ENCODE measurements around the gene CKMT2.

The CKMT2 gene

DNA sequence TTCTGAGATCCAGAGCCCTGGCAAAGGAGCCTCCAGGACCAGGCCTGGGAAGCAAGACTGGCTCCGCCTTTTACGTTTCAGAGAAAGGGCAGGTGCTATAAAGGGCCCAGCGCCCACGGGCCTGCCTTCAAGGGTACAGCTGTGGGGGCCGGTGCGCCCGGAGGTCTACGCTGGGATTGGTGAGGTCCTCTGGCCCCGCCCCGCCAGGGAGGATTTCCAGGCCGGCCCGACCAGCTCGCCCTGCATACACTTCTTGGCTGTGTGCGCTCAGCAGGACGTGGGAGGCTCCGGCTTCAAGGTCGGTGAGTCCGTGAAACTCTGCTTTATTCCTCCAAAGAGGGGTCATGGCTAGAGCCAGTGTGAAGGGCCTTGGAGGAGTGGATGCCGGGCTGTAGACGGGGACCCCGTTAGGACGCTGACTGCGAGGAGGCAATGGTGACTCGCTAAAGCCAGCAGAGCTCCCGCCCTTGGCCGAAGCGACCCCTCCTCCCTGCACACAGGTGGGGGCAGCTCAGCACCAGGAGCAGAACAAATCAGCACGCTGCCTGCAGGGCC is at the start of gene CKMT2:
CKMT2 (plus strand) TSS at position 243 of the 555 bp plus-strand sequence. CDS start 17,811 bp downstream, outside the sequence.
- peak in 9 of 14 donors; percentile 18 to 72 (median 50) for DNase-seq

DNA sequence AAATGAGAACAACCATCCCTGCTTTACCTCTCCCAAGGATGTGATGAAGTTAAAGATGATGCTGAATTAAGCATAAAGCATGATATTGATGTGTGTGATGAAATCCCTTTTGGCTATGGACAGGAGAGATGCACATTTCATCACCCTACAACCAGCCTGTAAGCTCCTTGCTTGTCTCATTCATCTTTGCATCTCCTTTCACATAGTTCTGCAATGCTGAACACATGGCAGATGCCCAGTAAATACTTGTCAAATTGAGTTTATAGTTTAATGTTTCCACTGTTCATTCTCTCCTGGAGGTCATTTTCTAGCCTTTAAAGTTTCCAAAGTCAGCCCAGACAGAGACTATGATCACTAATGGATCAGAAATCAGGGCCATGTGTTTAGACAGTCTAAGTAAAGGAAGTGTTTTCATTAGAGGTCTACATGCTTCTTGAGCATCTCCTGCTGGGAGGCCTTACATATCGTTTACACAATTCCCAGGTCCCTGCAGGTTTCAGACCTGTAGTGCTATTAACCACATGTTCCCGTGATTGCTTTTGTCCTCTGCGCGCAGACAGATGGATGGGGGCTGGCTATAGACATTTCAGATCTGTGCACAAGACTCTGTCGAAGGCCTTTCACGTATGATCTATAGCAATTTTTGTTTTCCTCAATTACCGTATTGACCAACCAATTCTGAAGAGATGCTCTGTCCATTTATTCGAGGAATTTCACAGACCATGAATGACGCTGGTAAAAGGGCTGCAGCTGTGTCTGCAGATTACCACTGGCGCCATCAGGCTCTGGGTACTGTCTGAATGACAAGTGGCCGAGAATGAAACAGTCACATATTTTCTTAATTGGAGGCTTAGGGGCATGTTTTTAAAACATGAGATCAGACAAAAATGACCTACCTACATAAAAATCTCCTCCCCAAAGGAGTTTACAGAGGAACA is 49.0 kb upstream of the CKMT2 start:
- DNase-seq = no peak

DNA sequence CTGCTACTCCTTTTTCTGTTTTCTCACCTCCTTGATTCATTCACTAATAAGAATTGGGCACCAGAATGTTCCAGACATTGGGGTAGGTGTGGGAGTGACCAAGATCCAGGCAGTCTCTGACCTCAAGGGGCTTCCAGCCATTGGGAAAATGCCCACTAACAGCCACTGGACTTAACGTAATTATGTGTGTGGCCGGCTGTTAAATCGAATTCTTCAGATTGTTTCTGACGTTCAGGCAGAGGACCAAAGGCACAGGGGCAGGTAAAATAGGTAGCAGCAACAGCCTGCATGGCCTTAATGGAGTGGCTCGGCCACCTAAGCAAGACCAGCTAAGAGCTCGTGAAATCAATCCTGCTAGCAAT is 48.4 kb upstream of the CKMT2 start:
- DNase-seq = no peak

DNA sequence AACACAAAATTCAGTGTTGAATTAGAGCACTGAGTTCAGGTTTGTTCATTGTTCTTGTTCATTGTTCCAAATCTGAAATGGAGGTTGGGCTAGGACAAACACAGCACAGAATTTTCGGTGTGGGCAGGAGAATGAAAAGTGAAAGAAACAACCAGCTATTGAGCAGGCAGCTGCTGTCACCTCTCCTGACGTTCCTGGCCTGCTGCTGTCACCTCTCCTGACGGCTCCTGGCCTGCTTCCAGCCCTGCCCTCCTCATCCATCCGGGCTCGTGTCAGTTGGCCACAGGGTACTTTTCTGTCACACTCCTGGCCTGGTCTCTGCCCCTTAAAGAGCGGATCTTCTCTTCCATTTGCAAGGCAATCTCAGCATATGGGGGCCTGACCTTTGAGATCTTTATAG is 45.2 kb upstream of the CKMT2 start:
- DNase-seq = no peak

DNA sequence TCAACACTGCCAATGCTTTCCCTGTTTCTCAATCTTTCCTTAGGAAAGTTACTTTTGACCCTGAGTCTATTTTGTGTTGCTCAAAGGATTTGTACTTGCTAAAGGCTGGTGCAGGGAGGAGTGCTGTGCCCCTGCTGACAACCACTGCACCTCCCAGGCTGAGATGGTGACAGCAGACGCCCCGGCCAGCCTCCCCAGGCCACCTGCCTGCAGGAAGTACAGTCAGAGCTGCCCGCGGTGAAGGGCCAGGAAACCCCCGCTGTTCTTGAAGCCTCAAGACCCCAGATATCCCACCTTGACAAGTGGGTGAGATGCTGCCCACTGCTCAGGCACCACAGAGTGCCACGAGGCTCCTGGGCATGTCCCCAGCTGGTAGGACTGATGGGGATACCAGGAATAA is 44.2 kb upstream of the CKMT2 start:
- no peak for DNase-seq

DNA sequence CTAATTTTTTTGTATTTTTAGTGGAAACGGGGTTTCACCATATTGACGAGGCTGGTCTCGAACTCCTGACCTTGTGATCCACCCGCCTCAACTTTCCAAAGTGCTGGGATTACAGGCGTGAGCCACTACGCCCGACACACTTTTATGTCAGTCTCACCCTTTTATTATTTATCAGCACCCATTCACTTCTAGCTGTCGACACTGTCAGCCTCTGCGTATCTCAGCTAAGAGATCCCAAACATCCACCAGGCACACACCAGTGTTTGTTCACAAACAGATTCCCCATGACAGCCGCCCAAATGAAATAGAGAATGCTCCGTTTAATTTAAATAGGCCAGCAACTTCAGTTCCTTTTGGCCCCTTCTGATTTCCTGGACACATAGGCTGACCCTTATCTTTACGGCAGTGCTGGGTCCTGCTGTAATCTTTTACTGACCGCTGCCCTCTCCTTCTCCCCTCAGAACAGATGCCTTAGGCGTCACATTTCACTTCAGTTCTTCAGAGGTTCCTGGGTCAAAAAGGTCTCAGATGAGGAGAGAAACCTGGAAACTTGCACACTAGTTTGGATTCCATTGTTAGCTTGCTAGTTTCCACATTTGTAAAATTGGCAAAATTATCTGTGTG is 43.1 kb upstream of the CKMT2 start:
- DNase-seq = no peak

DNA sequence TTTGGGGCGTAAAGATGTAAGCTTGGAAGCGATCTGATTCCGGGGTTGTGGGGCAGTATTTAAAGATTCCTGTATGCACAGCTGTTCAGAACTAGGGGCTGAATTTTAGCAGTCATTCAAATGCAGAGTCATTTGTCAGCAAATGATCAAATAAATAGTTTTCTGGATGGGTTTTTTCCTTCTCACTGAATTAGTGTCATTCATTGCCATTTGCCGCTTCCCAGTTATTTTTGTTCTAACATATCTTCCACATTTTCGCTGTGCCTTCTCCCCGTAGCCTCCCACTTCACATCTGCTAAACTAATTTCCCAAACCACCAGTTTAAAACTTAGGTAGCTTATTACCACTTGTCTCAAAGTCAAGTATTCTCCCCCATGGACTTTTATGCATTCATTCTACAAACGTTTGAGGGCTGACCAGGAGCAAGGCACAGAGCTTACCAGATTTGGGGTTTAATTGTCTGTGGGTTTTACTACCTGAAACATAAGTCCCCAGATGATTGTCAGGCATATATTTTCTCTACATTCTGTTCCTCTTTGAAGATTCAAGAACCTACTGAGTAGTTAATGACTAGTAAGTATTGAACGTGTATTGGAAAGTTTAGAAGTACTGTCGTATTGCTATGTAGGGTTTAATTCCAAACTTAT is 41.3 kb upstream of the CKMT2 start:
- no peak for DNase-seq

DNA sequence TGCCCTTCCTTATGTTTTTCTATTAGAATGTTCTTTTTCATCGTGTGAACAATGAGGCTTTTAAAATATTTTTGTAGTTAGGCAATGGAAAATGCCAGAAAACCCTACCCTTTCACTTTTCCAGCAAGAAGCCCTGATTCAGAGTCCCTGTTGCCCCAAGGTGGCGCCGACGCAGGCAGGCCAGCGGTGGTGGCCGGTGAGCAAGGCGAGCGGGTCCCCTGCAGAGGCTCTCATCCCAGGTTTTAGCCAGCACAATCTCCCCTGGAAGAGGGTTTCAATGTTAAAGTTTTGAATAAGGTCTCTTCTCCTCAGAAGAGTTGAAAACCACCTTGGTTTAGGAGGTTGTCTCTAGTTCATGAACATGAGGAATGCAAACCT is 40.8 kb upstream of the CKMT2 start:
- no peak for DNase-seq

DNA sequence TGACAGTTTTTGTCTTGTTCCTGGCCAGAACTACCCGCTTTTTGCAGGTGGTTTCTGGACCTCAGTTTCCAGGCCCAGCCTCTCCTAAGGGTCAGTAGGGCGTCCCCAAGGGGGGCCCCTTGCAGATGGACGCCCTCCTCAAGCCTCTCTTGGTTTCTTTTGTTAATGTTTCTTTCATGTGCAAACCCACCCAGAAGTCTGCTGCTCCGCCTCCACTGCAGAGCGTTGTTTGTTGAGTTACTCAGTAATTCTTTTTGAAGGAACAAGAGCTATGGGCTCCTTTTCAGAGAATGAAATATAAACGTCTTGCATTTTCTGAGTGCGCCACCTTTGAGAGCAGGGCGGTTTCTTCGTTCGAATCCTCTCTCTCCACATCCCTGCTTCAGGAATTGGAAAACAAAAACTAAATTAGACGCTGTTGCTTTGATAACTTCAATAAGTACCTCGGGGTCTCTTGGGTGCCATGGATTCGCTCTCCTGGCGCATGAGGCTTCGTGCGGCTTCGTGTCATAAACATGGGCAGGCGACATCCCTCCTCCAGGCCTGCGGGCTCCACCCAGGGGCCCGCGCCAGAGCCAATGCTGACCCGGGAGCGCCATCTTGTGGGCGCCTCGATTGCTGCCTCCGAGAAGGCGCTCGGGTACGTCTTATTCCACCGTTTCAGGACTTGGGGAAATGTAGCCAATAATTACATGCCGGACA is 38.3 kb upstream of the CKMT2 start:
- peak in 11 of 14 donors; percentile 31 to 79 (median 59) for DNase-seq

DNA sequence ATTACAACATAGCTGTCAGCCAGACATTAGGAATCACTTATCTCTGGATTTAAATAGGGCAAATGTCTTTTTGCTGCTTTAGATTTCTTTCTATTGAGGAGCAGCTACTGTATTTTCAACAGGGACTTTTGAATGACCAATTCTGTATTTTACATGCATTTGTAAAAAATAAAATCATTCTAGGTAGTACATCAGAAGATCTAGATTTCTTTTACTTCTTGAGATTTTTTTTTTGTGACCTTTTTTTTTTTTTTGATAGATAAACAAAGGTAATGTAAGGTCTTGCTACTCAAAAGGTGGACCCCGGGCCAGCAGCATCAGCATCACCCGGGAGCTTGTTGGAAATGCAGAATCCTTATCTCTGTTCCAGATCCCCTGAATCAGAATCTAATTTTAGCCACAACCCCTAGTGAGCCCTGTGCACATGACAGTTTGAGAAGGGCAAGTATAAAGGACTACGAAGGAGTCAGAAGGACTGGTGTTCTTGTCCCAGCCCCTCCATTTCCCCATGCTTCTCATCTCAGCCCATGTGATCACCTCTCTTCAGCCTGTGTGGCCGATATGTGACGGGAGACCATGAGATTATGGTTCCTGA is 37.7 kb upstream of the CKMT2 start:
- peak in 1 of 14 donors; percentile 12 for DNase-seq

DNA sequence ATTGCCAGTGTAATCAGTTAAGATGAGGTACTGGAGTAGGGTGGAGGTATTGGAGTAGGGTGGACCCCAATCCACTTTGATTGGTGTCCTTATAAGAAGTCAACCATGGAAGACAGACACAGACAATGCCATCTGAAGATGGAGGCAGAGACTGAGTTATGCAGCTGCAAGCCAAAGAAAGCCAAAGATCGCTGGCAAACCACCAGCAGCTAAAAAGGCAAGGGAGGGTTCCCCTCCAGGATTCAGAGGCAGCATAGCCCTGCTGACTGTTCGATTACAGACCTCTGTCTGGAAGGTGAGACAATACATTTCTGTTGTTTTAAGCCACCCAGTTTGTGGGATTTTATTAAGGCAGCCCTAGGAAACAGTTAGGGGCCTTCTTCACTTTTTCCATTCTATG is 30.5 kb upstream of the CKMT2 start:
- DNase-seq = no peak

DNA sequence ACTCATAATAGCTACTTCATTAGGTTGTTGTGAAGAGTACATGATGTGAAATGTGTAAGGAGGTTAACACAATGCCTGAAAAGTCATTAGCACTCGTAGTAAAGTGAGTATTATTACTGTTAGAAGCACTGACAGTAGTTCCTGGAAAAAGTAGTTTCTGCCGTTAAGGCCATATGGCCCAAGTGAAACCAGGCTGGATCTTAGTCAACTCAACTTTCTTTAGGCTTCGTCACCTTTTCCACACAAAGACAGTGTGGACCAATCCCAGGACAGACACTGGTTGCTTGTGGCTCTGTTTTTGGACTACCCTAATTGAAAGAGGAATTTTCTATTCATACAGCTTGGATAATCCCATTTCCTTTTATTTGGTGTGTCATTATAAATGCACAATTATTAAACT is 29.4 kb upstream of the CKMT2 start:
- no peak for DNase-seq

DNA sequence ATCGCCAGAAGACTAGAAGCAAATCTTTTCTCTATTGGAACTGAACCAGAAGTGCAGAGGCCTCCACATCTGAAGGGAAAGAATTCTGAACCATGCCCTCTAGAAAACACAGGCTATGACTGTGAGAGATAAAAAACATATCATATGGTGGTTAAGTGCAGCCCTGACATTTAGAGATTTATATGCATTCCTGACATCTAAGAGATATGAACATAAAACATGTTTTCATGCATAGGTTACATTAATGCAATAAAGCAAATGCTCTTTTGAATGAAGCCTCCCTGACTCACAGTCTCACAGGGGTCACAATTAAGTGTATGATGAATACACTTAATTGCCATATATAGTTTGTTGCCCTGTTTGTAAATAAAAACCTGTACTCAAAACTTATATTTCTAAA is 28.9 kb upstream of the CKMT2 start:
- no peak for DNase-seq

DNA sequence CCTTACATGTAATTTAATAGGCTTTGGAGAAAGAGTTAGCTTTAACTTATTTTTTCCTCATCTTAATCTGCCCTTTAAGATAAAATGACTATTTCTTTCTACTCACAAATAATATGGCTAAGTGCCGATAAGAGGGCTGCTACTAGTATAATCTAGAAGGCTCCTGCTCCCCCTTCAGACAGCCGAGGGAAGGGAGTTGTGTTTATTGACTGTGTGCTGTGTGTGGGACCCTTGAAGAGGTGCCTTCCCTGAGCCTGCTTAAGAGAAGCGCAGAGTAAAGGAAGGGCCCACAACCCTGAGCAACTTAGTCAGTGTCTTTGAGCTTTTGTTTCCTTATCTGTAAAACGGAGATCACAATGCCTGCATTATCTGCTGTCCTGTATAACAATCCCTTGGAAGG is 28.1 kb upstream of the CKMT2 start:
- DNase-seq = no peak

DNA sequence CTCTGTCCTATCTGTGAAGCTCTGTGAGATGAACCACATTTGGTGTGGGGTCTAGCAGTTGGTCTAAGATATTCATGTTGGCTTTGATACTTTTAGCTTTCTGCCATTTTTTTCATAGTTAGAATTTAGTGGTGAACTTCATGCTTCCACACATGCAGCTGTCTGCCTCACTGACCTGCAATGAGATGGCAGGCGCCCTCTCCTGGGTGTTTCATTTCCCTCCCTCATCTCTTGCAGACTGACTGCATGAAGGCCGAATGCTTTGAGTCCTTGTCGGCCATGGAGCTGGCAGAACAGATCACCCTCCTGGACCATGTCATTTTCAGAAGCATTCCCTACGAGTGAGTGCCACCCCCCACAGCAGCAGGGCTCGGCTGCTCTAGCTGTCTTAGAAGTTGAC is 26.1 kb upstream of the CKMT2 start:
- DNase-seq = no peak

DNA sequence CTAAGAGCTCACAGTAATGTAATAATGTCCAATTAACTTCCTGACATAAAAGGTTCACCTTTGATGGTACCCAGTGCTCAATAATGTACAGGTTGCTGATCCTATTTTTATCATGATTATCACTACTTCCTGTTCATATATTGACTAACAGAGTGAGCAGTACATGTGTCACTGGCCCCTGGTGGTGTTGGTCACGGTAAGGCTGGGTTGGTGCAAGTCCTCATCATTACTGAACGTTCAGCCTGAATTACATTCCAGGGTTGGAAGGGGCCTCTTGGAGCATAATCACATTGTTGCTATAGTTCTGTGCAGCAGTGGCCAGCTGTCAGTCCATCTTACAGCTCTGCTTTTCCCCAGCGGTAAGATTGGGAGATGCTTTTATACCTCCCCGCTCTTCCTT is 24.2 kb upstream of the CKMT2 start:
- DNase-seq = no peak

DNA sequence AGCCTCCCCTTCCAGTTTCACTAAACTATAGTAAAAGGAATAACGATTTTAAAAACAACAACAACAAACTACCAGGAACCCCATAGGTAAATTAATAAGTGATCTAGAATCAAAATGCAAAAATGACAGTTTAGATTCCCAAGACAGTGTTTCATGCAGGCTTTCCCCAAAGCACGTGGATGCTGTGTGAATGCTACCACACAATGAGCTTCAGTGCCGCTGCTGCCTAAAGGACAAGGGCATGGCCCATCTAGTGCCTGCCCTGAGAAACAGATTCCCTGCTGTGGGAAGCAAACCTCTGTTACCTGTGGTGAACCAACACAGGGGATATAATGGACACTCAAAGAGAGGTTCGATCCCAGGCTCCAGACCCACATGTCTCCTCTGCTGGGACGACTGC is 23.7 kb upstream of the CKMT2 start:
- DNase-seq = peak in 1 of 14 donors; percentile 4

DNA sequence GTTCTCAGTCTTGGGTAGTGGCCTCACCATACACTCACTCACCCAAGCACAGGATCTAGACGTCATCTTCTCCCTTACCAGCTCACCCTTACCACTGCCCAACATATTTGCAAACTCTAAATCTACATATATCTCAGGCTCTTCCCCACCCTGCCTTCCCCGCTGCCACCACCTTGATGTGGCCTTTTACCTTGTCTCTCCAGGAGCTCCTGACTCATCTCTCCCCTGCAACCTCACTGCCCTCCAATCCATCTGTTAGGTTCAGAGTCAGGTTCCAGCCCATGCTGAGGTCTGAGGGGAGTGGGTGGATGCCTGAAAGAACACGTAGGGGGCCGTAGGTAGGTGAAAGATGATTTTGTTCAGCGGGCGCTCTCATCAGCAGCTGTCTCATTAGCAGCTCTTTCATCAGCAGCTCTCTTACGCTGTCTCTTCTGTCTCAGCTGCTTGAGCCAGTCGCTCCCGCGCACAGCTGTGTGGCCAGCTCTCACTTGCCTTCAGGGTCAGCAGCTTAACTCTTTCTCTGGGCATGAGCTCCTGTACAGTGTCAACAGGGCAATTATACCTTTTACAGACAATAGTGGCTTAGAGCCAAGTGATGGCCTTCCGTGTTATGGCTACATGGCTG is 23.1 kb upstream of the CKMT2 start:
- no peak for DNase-seq

DNA sequence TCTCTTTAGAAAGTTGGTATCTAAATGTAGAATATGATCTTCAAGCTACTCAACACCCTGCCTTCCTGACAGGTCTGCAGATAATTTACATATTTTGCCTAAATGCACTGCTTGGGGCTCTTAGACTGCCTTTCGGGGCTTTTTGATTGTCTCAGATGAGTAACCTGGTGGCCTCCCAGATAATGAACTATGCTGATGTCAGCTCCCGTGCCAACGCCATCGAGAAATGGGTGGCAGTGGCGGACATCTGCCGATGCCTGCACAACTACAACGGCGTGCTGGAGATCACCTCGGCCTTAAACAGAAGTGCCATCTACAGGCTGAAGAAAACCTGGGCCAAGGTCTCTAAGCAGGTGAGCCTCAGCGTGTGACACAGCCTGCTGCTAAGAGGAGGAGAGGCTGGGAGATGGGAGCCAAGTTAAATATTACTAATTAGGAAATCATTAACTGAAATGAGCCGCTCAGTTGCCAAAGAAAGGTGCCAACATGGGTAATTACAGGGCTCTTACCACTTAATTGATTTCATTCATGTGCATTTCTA is 20.8 kb upstream of the CKMT2 start:
- DNase-seq = no peak

DNA sequence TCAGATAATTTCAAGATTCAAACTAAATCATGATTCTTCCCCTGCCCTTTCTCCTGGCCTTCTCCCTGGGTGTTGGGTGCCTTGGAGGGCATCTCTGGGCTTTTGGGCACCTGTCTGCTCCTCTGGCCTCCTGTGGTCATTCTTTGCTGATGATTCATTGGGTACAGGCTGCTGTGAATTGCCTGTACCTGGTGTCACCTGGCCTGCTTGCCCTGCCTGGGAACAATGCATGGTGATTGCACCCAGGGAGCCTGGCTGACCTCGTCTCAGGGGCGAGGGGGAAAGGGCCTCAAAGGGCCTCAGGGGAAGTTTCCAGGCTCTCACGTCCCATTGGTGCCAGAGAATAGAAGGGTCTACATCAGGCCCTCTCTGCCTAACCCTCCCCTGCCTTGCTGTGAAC is 20.1 kb upstream of the CKMT2 start:
- no peak for DNase-seq

DNA sequence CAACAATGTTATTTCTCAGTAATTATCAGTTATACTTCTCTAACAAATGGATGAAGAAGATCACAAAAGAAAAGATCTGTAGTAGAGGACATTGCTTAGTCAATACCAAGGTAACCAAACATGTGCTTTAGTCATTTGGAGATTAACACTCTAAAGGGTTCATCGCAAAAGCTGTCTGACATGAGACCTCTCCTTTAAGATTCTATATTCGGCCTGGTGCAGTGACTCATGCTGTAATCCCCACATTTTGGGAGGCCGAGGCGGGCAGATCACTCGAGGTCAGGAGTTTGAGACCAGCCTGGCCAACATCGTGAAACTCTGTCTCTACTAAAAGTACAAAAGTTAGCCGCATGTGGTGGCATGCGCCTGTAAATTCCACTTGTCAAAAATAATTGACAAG is 18.3 kb upstream of the CKMT2 start:
- no peak for DNase-seq

All from C1 segment of cervical spinal cord (tissue), 14 donors.